ENCODE data around the gene THRB. TPM values are rescaled to one million over a fixed set of nuclear protein-coding genes. Genes with fewer than 3 reads are reported as not detected.

Gene THRB
- total RNA-seq, 2 experiments from 2014 or later: not detected

GRCh38 chr3:24184528-24185176 is 310.0 kb downstream of the THRB start:
- peaks cover 7% of the 10 kb centered on the region for H3K27me3 Mint-ChIP-seq
- H3K27ac Mint-ChIP-seq: no peak overlapping the region
- no peaks in the 10 kb centered on the region for H3K4me1 Mint-ChIP-seq
- H3K9me3 Mint-ChIP-seq: no peaks in the 10 kb centered on the region
- no peak for DNase-seq
- H3K4me3 Mint-ChIP-seq: no peak overlapping the region
- no peaks in the 10 kb centered on the region for H3K36me3 Mint-ChIP-seq

GRCh38 chr3:24182756-24183155 is 311.9 kb downstream of the THRB start:
- peaks cover 7% of the 10 kb centered on the region for H3K27me3 Mint-ChIP-seq
- H3K4me3 Mint-ChIP-seq: no peak overlapping the region
- H3K9me3 Mint-ChIP-seq: no peaks in the 10 kb centered on the region
- H3K27ac Mint-ChIP-seq: no peak overlapping the region
- no peaks in the 10 kb centered on the region for H3K36me3 Mint-ChIP-seq
- DNase-seq: no peak
- H3K4me1 Mint-ChIP-seq: no peaks in the 10 kb centered on the region

- H3K36me3 Mint-ChIP-seq: no peaks in the 10 kb centered on the region
- no peaks in the 10 kb centered on the region for H3K9me3 Mint-ChIP-seq
- no peaks in the 10 kb centered on the region for H3K4me1 Mint-ChIP-seq
- peaks cover 7% of the 10 kb centered on the region for H3K27me3 Mint-ChIP-seq
- DNase-seq: no peak
- no peak overlapping the region for H3K4me3 Mint-ChIP-seq
- H3K27ac Mint-ChIP-seq: no peak overlapping the region
These were observed 313.4 kb downstream of the THRB start for GRCh38 chr3:24181256-24181655.

GRCh38 chr3:24180616-24181015 is 314.0 kb downstream of the THRB start:
- H3K36me3 Mint-ChIP-seq: no peaks in the 10 kb centered on the region
- no peak overlapping the region for H3K4me3 Mint-ChIP-seq
- H3K9me3 Mint-ChIP-seq: no peaks in the 10 kb centered on the region
- H3K27me3 Mint-ChIP-seq: peaks cover 2% of the 10 kb centered on the region
- no peak overlapping the region for H3K27ac Mint-ChIP-seq
- DNase-seq: no peak
- H3K4me1 Mint-ChIP-seq: no peaks in the 10 kb centered on the region

GRCh38 chr3:24177201-24177600 is 317.4 kb downstream of the THRB start:
- Mint-ChIP-seq H3K27me3 (no peaks in the 10 kb centered on the region), H3K9me3 (no peaks in the 10 kb centered on the region), H3K36me3 (no peaks in the 10 kb centered on the region), H3K4me1 (no peaks in the 10 kb centered on the region), H3K4me3 (no peak overlapping the region), H3K27ac (no peak overlapping the region)
- no peak for DNase-seq

- H3K4me1 Mint-ChIP-seq: no peaks in the 10 kb centered on the region
- H3K36me3 Mint-ChIP-seq: no peaks in the 10 kb centered on the region
- H3K27ac Mint-ChIP-seq: no peak overlapping the region
- DNase-seq: no peak
- H3K4me3 Mint-ChIP-seq: no peak overlapping the region
- no peaks in the 10 kb centered on the region for H3K9me3 Mint-ChIP-seq
- H3K27me3 Mint-ChIP-seq: no peaks in the 10 kb centered on the region
These were observed 320.0 kb downstream of the THRB start for GRCh38 chr3:24174614-24175013.

GRCh38 chr3:24168977-24169376 is 325.7 kb downstream of the THRB start:
- no peaks in the 10 kb centered on the region for H3K4me1 Mint-ChIP-seq
- H3K9me3 Mint-ChIP-seq: no peaks in the 10 kb centered on the region
- no peak overlapping the region for H3K27ac Mint-ChIP-seq
- H3K27me3 Mint-ChIP-seq: peaks cover 3% of the 10 kb centered on the region
- no peak for DNase-seq
- no peak overlapping the region for H3K4me3 Mint-ChIP-seq
- H3K36me3 Mint-ChIP-seq: no peaks in the 10 kb centered on the region

- DNase-seq: no peak
- Mint-ChIP-seq H3K4me3 (no peak overlapping the region), H3K27me3 (peaks cover 5% of the 10 kb centered on the region), H3K27ac (no peak overlapping the region), H3K4me1 (no peaks in the 10 kb centered on the region), H3K36me3 (no peaks in the 10 kb centered on the region), H3K9me3 (no peaks in the 10 kb centered on the region)
These were observed 327.2 kb downstream of the THRB start for GRCh38 chr3:24167429-24167828.

- H3K4me3 Mint-ChIP-seq: no peak overlapping the region
- no peaks in the 10 kb centered on the region for H3K9me3 Mint-ChIP-seq
- H3K36me3 Mint-ChIP-seq: no peaks in the 10 kb centered on the region
- no peak overlapping the region for H3K27ac Mint-ChIP-seq
- H3K4me1 Mint-ChIP-seq: no peaks in the 10 kb centered on the region
- DNase-seq: no peak
- peaks cover 8% of the 10 kb centered on the region for H3K27me3 Mint-ChIP-seq
These were observed 328.1 kb downstream of the THRB start for GRCh38 chr3:24166515-24166914.

- no peaks in the 10 kb centered on the region for H3K9me3 Mint-ChIP-seq
- no peak overlapping the region for H3K4me3 Mint-ChIP-seq
- no peak for DNase-seq
- no peaks in the 10 kb centered on the region for H3K36me3 Mint-ChIP-seq
- H3K4me1 Mint-ChIP-seq: no peaks in the 10 kb centered on the region
- no peak overlapping the region for H3K27ac Mint-ChIP-seq
- H3K27me3 Mint-ChIP-seq: peaks cover 9% of the 10 kb centered on the region
These were observed 329.1 kb downstream of the THRB start for GRCh38 chr3:24165603-24165982.

GRCh38 chr3:24164967-24165602 is 329.6 kb downstream of the THRB start:
- Mint-ChIP-seq H3K9me3 (no peaks in the 10 kb centered on the region), H3K36me3 (no peaks in the 10 kb centered on the region), H3K4me3 (no peak overlapping the region), H3K4me1 (no peaks in the 10 kb centered on the region), H3K27ac (no peak overlapping the region), H3K27me3 (peaks cover 14% of the 10 kb centered on the region)
- no peak for DNase-seq

GRCh38 chr3:24162929-24163328 is 331.7 kb downstream of the THRB start:
- DNase-seq: no peak
- H3K4me3 Mint-ChIP-seq: no peak overlapping the region
- peaks cover 23% of the 10 kb centered on the region for H3K27me3 Mint-ChIP-seq
- no peak overlapping the region for H3K27ac Mint-ChIP-seq
- H3K36me3 Mint-ChIP-seq: no peaks in the 10 kb centered on the region
- no peaks in the 10 kb centered on the region for H3K9me3 Mint-ChIP-seq
- peaks cover 2% of the 10 kb centered on the region for H3K4me1 Mint-ChIP-seq

- no peak overlapping the region for H3K4me3 Mint-ChIP-seq
- H3K27ac Mint-ChIP-seq: no peak overlapping the region
- H3K36me3 Mint-ChIP-seq: no peaks in the 10 kb centered on the region
- peaks cover 23% of the 10 kb centered on the region for H3K27me3 Mint-ChIP-seq
- H3K9me3 Mint-ChIP-seq: no peaks in the 10 kb centered on the region
- H3K4me1 Mint-ChIP-seq: peaks cover 2% of the 10 kb centered on the region
- no peak for DNase-seq
These were observed 332.8 kb downstream of the THRB start for GRCh38 chr3:24161841-24162240.

GRCh38 chr3:24160424-24161095 is 334.1 kb downstream of the THRB start:
- no peaks in the 10 kb centered on the region for H3K9me3 Mint-ChIP-seq
- no peak overlapping the region for H3K27ac Mint-ChIP-seq
- H3K4me3 Mint-ChIP-seq: no peak overlapping the region
- DNase-seq: no peak
- H3K27me3 Mint-ChIP-seq: peaks cover 24% of the 10 kb centered on the region
- H3K36me3 Mint-ChIP-seq: no peaks in the 10 kb centered on the region
- H3K4me1 Mint-ChIP-seq: peaks cover 2% of the 10 kb centered on the region

- no peak overlapping the region for H3K27ac Mint-ChIP-seq
- H3K4me3 Mint-ChIP-seq: no peak overlapping the region
- no peaks in the 10 kb centered on the region for H3K9me3 Mint-ChIP-seq
- no peak for DNase-seq
- H3K4me1 Mint-ChIP-seq: peaks cover 10% of the 10 kb centered on the region
- peaks cover 24% of the 10 kb centered on the region for H3K27me3 Mint-ChIP-seq
- H3K36me3 Mint-ChIP-seq: no peaks in the 10 kb centered on the region
These were observed 335.7 kb downstream of the THRB start for GRCh38 chr3:24158761-24159454.
